Thyroid gland (tissue), 4 donors: ENCODE measurements around the gene DTNBP1.

Source experiments
- CTCF ChIP-seq, 6 experiments: fragments of 200-600 bp in 3 of 6; fragments of 450-650 bp in 3 of 6; sonication (generic) in 3 of 6; IDR thresholded peaks; one replicate each; pipeline ENCODE4 v1.5.1; 2016 to 2019; ENCODE audit warnings: antibody characterized with exemption in 6 of 6, mild to moderate bottlenecking in 2 of 6, inconsistent platforms in 1 of 6, moderate library complexity in 1 of 6
- POLR2A ChIP-seq, 2 donors: fragments of 450-650 bp; IDR thresholded peaks; one replicate each; pipeline ENCODE4 v1.6.1; 2017; ENCODE audit warnings: antibody characterized with exemption in 2 of 2, mild to moderate bottlenecking in 2 of 2, moderate library complexity in 1 of 2

- no peak for TF ChIP-seq CTCF (IDR thresholded peaks at IDR 0.05)
- no peak for TF ChIP-seq POLR2A (IDR thresholded peaks at IDR 0.05)
These were observed 146.4 kb downstream of the DTNBP1 start for GRCh38 chr6:15516378-15516777.
